Raji (cell line): ENCODE results near the gene BCL11B.

Experiments
- POLR2A ChIP-seq: IDR thresholded peaks from 2 replicates; pipeline ENCODE4 v1.6.1; 2011; ENCODE audit warnings: low read depth, low read length, control low read depth; ENCODE audit not compliant: insufficient read depth

The BCL11B gene

GRCh38 chr14:99304208-99304607, 32.2 kb upstream of the BCL11B start:
- TF ChIP-seq POLR2A = no peak

GRCh38 chr14:99300190-99300589, 28.2 kb upstream of the BCL11B start:
- no peak for TF ChIP-seq POLR2A

GRCh38 chr14:99296517-99296916, 24.5 kb upstream of the BCL11B start:
- TF ChIP-seq POLR2A = no peak

- TF ChIP-seq POLR2A = no peak
Observed at GRCh38 chr14:99289394-99290189, 17.6 kb upstream of the BCL11B start.

- TF ChIP-seq POLR2A = no peak
Observed at GRCh38 chr14:99288948-99289347, 17.0 kb upstream of the BCL11B start.

GRCh38 chr14:99287269-99287942, 15.4 kb upstream of the BCL11B start:
- TF ChIP-seq POLR2A = no peak

GRCh38 chr14:99286761-99287160, 14.8 kb upstream of the BCL11B start:
- no peak for TF ChIP-seq POLR2A

- TF ChIP-seq POLR2A = no peak
Observed at GRCh38 chr14:99284254-99285004, 12.4 kb upstream of the BCL11B start.

- TF ChIP-seq POLR2A = no peak
Observed at GRCh38 chr14:99282261-99283050, 10.5 kb upstream of the BCL11B start.

- TF ChIP-seq POLR2A = no peak
Observed at GRCh38 chr14:99281396-99281795, 9.4 kb upstream of the BCL11B start.

GRCh38 chr14:99280852-99281251, 8.9 kb upstream of the BCL11B start:
- TF ChIP-seq POLR2A = no peak

- TF ChIP-seq POLR2A = no peak
Observed at GRCh38 chr14:99280066-99280731, 8.2 kb upstream of the BCL11B start.

GRCh38 chr14:99278836-99279235, 6.8 kb upstream of the BCL11B start:
- TF ChIP-seq POLR2A = no peak

GRCh38 chr14:99277530-99277929, 5.5 kb upstream of the BCL11B start:
- TF ChIP-seq POLR2A = no peak

GRCh38 chr14:99276482-99276881, 4.5 kb upstream of the BCL11B start:
- TF ChIP-seq POLR2A = no peak

GRCh38 chr14:99275222-99275584, 3.2 kb upstream of the BCL11B start:
- no peak for TF ChIP-seq POLR2A
